ENCODE measurements around the gene DCDC1.

DNA sequence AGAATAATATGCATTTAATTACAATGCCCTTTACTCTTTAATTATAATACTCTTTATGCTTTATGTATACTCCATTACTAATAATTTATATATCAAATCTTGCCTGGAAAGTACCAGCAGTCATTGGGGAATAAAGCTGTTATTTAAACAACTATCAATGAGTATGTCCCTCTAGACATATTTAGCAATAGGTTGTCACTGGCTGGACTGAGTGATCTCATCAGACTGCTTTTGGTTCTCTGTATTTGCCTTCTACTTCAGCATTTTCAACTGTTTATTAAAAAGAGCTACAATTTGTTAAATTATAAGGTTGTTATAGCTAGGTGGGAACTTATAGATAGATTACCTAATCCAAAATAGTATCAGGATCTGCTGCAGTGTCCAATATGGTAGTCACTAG, 267.2 kb downstream of the DCDC1 start:
- TF ChIP-seq, protein P1, sequence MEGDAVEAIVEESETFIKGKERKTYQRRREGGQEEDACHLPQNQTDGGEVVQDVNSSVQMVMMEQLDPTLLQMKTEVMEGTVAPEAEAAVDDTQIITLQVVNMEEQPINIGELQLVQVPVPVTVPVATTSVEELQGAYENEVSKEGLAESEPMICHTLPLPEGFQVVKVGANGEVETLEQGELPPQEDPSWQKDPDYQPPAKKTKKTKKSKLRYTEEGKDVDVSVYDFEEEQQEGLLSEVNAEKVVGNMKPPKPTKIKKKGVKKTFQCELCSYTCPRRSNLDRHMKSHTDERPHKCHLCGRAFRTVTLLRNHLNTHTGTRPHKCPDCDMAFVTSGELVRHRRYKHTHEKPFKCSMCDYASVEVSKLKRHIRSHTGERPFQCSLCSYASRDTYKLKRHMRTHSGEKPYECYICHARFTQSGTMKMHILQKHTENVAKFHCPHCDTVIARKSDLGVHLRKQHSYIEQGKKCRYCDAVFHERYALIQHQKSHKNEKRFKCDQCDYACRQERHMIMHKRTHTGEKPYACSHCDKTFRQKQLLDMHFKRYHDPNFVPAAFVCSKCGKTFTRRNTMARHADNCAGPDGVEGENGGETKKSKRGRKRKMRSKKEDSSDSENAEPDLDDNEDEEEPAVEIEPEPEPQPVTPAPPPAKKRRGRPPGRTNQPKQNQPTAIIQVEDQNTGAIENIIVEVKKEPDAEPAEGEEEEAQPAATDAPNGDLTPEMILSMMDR (IDR thresholded peaks at IDR 0.05), result no peak
- no peak for TF ChIP-seq POLR2A (IDR thresholded peaks at IDR 0.05)

Measured in adrenal gland (tissue), 5 donors.